SH-SY5Y (cell line): ENCODE data around the gene SLC24A3.

Source experiments
- GATA2 ChIP-seq: IDR thresholded peaks from 2 replicates; pipeline ENCODE4 v1.6.1; 2011; ENCODE audit warnings: mild to moderate bottlenecking, low read depth, low read length
- GATA3 ChIP-seq: IDR thresholded peaks from 2 replicates; pipeline ENCODE4 v1.6.1; 2011; ENCODE audit warnings: low read depth, mild to moderate bottlenecking, low read length, moderate library complexity

GRCh38 chr20:19765266-19765665, 552.8 kb downstream of the SLC24A3 start:
- TF ChIP-seq GATA2 = no peak
- no peak for TF ChIP-seq GATA3
